ENCODE measurements around the gene ACTR3. TPM values are rescaled to one million over a fixed set of nuclear protein-coding genes. Genes with fewer than 3 reads are reported as not detected.

The ACTR3 gene
- total and polyA plus RNA-seq, 2 of the 8 experiments (the other 6 are each of a cell fraction or from before 2014, with no cell fraction given) = 51.7 to 184 TPM

DNA sequence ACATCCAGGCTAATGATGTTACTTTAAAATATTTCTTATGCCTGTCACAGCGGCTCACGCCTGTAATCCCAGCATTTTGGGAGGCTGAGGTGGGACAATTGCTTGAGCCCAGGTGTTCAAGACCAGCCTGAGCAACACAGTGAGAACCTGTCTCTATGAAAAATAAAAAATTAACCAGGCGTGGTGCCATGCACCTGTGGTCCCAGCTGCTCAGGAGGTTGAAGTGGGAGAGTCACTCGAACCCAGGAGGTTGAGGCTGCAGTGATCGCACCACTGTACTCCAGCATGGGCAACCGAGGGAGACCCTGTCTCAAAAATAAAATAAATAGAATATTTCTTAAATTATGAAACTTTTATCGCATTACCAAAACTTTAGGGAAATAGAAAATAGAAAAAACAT lies 28.1 kb upstream of the ACTR3 start:
- Histone ChIP-seq H3K56ac (replicated peaks; ENCODE audit: insufficient read length, low read depth, low read length) (no peak overlapping the region), H3K27ac (ENCODE audit: low read depth, low read length) (no peak overlapping the region), H3K79me1 (ENCODE audit: low read depth, low read length) (no peaks in the 10 kb centered on the region), H4K8ac (ENCODE audit: extremely low read depth, insufficient read depth, low read length) (no peak overlapping the region), H3K14ac (ENCODE audit: insufficient read length) (no peak overlapping the region), H3K9me3 (ENCODE audit: insufficient read depth in 2 of 2, low read depth in 1 of 2, low read length in 1 of 2) (no peaks in the 10 kb centered on the region), H4K91ac (replicated peaks; ENCODE audit: insufficient read length, low read length) (no peak overlapping the region), H3K9ac (replicated peaks in 1 of 4; ENCODE audit: extremely low read depth in 1 of 4, low read depth in 3 of 4, low read length in 3 of 4) (no peak overlapping the region), H3K4me2 (ENCODE audit: insufficient read depth in 1 of 2, low read depth in 2 of 2, low read length in 2 of 2) (no peak overlapping the region), H3K23ac (ENCODE audit: insufficient read length) (no peak overlapping the region), H2BK5ac (ENCODE audit: low read depth, low read length) (no peak overlapping the region), H2BK12ac (ENCODE audit: low read depth, low read length) (no peak overlapping the region), H2BK120ac (replicated peaks; ENCODE audit: low read depth, low read length) (no peak overlapping the region), H3K4ac (replicated peaks; ENCODE audit: insufficient read length, low read depth, low read length) (no peak overlapping the region), H3K36me3 (ENCODE audit: control insufficient read depth in 2 of 4, insufficient read depth in 4 of 4, low read length in 3 of 4) (no peaks in the 10 kb centered on the region), H4K20me1 (replicated peaks in 1 of 2; ENCODE audit: control insufficient read depth in 1 of 2, insufficient read depth in 2 of 2, low read length in 2 of 2) (no peaks in the 10 kb centered on the region), H3K23me2 (ENCODE audit: low read depth, low read length) (no peaks in the 10 kb centered on the region), H2AFZ (ENCODE audit: low read length) (no peak overlapping the region), H4K5ac (ENCODE audit: insufficient read length, low read depth, low read length) (no peak overlapping the region), H2AK5ac (ENCODE audit: low read depth, low read length) (no peak overlapping the region), H3K18ac (ENCODE audit: extremely low read depth, low read length) (no peak overlapping the region), H3K4me1 (replicated peaks in 1 of 4; ENCODE audit: control insufficient read depth in 3 of 4, insufficient read depth in 4 of 4, low read length in 3 of 4) (no peaks in the 10 kb centered on the region), H3K4me3 (ENCODE audit: extremely low read depth in 1 of 4, insufficient read depth in 2 of 4, low read depth in 3 of 4, low read length in 4 of 4) (no peak overlapping the region), H2BK20ac (ENCODE audit: low read length) (no peak overlapping the region), H3K27me3 (replicated peaks in 1 of 4; ENCODE audit: control insufficient read depth in 3 of 4, extremely low read depth in 1 of 4, insufficient read depth in 3 of 4, low read length in 3 of 4) (peaks cover 0 to 14% (median 0%) of the 10 kb centered on the region in 4 experiments; a peak in 2 of 7 replicates), H3K79me2 (ENCODE audit: control insufficient read depth in 1 of 2, insufficient read depth in 2 of 2, low read length in 2 of 2) (no peaks in the 10 kb centered on the region), H2BK15ac (ENCODE audit: low read length) (no peak overlapping the region)
- 92% methylated on average over 7 of the region's 7 CpGs; no CpG with 5 or more reads in 1 of the 2 experiments for WGBS, 2 experiments (ENCODE audit: extremely low coverage in 1 of 2, insufficient coverage in 1 of 2, insufficient read length in 1 of 2, insufficient replicate concordance in 2 of 2, low coverage in 1 of 2, low lambda C conversion rate in 2 of 2, missing lambda C conversion rate in 1 of 2)
- CTCF ChIA-PET (ENCODE audit: partially characterized antibody) = no interaction called here
- POLR2A ChIA-PET (ENCODE audit: partially characterized antibody) = no interaction called here
- DNase-seq (ENCODE audit: low read depth in 1 of 2, low spot score in 2 of 2) (no peak), FAIRE-seq (no peak)
- TF ChIP-seq, protein P1, sequence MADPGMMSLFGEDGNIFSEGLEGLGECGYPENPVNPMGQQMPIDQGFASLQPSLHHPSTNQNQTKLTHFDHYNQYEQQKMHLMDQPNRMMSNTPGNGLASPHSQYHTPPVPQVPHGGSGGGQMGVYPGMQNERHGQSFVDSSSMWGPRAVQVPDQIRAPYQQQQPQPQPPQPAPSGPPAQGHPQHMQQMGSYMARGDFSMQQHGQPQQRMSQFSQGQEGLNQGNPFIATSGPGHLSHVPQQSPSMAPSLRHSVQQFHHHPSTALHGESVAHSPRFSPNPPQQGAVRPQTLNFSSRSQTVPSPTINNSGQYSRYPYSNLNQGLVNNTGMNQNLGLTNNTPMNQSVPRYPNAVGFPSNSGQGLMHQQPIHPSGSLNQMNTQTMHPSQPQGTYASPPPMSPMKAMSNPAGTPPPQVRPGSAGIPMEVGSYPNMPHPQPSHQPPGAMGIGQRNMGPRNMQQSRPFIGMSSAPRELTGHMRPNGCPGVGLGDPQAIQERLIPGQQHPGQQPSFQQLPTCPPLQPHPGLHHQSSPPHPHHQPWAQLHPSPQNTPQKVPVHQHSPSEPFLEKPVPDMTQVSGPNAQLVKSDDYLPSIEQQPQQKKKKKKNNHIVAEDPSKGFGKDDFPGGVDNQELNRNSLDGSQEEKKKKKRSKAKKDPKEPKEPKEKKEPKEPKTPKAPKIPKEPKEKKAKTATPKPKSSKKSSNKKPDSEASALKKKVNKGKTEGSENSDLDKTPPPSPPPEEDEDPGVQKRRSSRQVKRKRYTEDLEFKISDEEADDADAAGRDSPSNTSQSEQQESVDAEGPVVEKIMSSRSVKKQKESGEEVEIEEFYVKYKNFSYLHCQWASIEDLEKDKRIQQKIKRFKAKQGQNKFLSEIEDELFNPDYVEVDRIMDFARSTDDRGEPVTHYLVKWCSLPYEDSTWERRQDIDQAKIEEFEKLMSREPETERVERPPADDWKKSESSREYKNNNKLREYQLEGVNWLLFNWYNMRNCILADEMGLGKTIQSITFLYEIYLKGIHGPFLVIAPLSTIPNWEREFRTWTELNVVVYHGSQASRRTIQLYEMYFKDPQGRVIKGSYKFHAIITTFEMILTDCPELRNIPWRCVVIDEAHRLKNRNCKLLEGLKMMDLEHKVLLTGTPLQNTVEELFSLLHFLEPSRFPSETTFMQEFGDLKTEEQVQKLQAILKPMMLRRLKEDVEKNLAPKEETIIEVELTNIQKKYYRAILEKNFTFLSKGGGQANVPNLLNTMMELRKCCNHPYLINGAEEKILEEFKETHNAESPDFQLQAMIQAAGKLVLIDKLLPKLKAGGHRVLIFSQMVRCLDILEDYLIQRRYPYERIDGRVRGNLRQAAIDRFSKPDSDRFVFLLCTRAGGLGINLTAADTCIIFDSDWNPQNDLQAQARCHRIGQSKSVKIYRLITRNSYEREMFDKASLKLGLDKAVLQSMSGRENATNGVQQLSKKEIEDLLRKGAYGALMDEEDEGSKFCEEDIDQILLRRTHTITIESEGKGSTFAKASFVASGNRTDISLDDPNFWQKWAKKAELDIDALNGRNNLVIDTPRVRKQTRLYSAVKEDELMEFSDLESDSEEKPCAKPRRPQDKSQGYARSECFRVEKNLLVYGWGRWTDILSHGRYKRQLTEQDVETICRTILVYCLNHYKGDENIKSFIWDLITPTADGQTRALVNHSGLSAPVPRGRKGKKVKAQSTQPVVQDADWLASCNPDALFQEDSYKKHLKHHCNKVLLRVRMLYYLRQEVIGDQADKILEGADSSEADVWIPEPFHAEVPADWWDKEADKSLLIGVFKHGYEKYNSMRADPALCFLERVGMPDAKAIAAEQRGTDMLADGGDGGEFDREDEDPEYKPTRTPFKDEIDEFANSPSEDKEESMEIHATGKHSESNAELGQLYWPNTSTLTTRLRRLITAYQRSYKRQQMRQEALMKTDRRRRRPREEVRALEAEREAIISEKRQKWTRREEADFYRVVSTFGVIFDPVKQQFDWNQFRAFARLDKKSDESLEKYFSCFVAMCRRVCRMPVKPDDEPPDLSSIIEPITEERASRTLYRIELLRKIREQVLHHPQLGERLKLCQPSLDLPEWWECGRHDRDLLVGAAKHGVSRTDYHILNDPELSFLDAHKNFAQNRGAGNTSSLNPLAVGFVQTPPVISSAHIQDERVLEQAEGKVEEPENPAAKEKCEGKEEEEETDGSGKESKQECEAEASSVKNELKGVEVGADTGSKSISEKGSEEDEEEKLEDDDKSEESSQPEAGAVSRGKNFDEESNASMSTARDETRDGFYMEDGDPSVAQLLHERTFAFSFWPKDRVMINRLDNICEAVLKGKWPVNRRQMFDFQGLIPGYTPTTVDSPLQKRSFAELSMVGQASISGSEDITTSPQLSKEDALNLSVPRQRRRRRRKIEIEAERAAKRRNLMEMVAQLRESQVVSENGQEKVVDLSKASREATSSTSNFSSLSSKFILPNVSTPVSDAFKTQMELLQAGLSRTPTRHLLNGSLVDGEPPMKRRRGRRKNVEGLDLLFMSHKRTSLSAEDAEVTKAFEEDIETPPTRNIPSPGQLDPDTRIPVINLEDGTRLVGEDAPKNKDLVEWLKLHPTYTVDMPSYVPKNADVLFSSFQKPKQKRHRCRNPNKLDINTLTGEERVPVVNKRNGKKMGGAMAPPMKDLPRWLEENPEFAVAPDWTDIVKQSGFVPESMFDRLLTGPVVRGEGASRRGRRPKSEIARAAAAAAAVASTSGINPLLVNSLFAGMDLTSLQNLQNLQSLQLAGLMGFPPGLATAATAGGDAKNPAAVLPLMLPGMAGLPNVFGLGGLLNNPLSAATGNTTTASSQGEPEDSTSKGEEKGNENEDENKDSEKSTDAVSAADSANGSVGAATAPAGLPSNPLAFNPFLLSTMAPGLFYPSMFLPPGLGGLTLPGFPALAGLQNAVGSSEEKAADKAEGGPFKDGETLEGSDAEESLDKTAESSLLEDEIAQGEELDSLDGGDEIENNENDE (IDR thresholded peaks at IDR 0.05; ENCODE audit: insufficient replicate concordance, low read length) = no peak
